ENCODE results near the gene ATP6V0B.

Gene ATP6V0B

DNA sequence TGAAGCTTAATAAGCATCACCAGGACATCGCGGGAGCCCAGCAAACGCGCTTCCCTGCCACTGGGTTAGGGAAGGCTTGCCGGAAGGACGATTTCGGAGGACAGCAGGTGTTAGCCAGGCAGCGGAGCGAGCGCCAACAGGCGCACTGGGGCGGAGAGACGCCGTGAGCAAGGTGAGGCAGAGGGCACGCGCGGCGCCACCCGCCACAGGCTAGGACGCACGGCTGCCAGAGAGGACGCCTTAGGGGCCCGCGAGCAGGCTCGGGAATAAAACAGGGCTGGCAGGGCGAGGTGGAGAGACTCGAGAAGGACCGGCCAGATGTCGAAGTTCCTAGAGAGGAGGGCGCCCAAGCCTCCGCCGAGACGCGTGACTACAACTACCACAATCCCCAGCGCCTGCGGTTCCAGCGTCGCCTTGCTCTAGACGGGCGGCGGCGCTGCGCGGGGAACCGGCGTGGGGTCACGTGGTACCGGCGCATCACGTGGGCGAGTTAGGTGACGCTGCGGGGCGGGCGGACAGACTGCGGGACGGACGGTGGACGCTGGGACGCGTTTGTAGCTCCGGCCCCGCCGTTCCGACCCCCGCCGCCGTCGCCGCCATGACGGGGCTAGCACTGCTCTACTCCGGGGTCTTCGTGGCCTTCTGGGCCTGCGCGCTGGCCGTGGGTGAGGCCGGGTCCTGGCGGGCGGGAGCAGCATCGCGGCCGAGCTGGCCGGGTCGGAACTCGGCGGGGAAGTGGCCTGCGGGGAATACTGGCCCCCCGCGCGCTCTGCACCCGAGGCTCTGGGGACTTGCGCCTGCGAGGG, at the start of gene ATP6V0B:
TSS of gene ATP6V0B (plus strand) at position 518 of the 806 bp plus-strand sequence. CDS start at position 599, 81 bp downstream.
- peak; percentile 93 for DNase-seq

DNA sequence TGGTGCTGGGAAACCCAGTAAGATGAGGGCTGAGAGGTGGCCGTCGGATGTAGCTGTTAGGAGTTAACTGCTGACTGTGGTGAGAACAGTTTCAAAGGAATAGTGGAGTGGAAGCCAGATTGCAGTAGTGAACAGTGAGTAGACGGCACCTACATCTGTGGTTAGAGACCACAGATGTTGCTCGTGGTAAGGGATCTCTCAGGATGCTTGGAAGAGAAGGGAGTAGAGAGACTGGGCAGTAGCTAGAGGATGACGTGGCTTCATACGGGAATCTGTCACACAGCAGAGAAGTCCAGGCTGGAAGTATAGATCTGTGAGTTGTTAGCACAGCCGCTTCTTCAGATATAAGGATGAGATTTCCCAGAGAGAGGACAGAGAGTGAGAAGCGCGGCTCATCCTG, 48.9 kb upstream of the ATP6V0B start:
- DNase-seq, result no peak

- DNase-seq, result no peak
These were observed 44.4 kb upstream of the ATP6V0B start for GRCh38 chr1:43930168-43930948.

GRCh38 chr1:43930949-43931275, 43.8 kb upstream of the ATP6V0B start:
- no peak for DNase-seq

- DNase-seq, result no peak
These were observed 42.8 kb upstream of the ATP6V0B start for GRCh38 chr1:43931711-43932660.

GRCh38 chr1:43932786-43933385, 41.9 kb upstream of the ATP6V0B start:
- DNase-seq, result no peak

- peak; percentile 13 for DNase-seq
These were observed 41.2 kb upstream of the ATP6V0B start, which contains the start of gene ARTN for GRCh38 chr1:43933386-43934100. TSS of gene ARTN (plus strand) at chr1:43933801. CDS start at chr1:43935657, 1,856 bp downstream.

DNA sequence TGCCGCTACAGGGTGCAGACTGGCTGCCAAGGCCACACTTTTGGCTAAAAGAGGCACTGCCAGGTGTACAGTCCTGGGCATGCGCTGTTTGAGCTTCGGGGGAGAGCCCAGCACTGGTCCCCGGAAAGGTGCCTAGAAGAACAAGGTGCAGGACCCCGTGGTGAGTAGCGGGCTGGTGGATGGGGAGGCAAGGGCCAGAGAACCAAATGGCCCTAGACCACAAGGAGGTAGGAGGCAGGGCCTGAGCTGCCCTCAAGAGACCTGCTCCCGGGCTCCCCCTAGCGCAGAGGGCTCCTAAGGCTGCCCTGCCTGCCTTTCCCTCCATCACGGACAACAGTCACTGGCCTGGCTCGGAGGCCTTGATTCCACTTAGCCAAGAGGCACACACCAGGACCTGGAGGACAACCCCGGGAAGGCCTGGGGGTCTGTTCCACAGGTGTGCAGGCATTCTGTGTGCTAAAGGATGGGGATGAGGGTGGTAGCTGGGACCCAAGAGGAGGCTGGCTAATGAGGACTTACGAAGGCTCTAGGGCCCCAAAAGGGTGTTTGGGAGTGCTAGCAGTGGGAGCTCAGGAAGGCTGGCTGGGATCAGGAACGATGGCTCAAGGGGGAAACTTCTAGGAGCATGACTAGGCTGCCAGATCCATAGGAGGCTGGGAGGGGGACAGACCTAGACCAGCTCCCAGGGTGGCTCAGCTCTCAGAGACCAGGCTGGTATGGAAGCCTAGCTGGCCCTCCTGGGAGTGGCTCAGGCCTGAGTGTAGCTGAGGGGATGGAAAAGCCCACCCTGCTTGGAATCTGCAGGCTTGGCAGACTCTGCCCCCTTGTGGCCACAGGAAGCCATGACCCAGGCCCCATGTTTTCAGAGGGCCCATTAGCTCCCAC, 40.4 kb upstream of the ATP6V0B start:
- DNase-seq, result peak; percentile 67

GRCh38 chr1:43934986-43935324, 39.8 kb upstream of the ATP6V0B start:
- no peak for DNase-seq

DNA sequence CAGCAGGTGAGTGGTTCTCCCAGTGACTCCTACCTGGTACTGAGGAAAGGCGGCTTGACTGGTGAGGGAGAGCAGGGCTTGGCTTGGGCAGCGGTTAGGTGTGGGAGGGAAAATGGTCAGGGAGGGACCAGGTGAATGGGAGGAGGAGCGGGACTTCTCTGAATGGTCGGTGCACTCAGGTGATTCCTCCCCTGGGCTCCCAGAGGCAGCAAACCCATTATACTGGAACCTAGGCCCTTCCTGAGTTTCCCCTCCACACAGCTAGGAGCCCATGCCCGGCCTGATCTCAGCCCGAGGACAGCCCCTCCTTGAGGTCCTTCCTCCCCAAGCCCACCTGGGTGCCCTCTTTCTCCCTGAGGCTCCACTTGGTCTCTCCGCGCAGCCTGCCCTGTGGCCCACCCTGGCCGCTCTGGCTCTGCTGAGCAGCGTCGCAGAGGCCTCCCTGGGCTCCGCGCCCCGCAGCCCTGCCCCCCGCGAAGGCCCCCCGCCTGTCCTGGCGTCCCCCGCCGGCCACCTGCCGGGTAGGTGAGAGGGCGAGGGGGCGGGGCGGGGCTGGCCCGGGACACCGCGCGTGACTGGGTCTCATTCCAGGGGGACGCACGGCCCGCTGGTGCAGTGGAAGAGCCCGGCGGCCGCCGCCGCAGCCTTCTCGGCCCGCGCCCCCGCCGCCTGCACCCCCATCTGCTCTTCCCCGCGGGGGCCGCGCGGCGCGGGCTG, 38.9 kb upstream of the ATP6V0B start:
- DNase-seq, result no peak

DNA sequence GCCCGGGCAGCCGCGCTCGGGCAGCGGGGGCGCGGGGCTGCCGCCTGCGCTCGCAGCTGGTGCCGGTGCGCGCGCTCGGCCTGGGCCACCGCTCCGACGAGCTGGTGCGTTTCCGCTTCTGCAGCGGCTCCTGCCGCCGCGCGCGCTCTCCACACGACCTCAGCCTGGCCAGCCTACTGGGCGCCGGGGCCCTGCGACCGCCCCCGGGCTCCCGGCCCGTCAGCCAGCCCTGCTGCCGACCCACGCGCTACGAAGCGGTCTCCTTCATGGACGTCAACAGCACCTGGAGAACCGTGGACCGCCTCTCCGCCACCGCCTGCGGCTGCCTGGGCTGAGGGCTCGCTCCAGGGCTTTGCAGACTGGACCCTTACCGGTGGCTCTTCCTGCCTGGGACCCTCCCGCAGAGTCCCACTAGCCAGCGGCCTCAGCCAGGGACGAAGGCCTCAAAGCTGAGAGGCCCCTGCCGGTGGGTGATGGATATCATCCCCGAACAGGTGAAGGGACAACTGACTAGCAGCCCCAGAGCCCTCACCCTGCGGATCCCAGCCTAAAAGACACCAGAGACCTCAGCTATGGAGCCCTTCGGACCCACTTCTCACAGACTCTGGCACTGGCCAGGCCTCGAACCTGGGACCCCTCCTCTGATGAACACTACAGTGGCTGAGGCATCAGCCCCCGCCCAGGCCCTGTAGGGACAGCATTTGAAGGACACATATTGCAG, 38.2 kb upstream of the ATP6V0B start:
- peak; percentile 24 for DNase-seq

GRCh38 chr1:43937179-43937865, 37.4 kb upstream of the ATP6V0B start:
- DNase-seq, result no peak

DNA sequence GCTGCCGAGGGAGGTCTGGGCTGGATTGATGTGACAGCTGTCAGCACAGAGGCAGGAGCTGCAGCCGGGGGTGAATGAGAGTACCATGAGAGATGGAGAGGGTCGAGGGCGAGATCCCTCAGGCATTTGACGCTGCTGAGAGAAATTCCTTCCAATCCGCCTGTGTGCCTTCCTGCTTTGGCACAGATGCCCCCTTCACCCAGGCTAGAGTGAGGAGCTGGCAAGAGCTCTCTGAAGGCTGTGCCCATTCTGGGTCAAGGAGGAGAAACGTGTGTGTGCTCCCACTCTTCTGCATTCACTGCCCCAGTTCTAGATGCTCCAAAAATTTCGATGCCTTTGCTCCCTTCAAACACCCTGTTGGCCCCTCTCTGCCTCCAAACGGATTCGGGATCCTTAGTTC, 36.4 kb upstream of the ATP6V0B start:
- no peak for DNase-seq

GRCh38 chr1:43938892-43939587, 35.7 kb upstream of the ATP6V0B start:
- DNase-seq, result no peak

DNA sequence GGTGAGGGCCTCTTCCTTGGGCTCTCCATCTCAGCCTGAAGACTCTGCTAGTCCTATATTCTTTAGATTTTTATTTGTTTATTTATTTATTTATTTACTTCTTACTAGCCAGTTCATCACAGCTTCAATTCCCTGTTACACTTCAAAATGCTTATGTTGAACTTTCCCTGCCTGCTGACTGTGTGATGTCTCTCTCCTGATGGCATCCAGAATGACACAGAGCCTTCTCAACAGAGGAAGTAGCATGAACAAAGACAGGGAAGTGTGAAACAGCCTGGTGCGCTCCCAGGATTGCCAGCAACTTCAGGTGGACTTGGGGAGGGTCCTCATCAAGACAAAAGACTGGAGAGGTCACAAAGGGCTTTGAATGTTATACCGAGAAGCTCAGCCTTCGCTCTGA, 32.3 kb upstream of the ATP6V0B start:
- DNase-seq, result no peak

- no peak for DNase-seq
These were observed 29.9 kb upstream of the ATP6V0B start for GRCh38 chr1:43944860-43945259.

- no peak for DNase-seq
These were observed 29.0 kb upstream of the ATP6V0B start for GRCh38 chr1:43945674-43946235.

All from NCI-H1092 (cell line).